Measurements from ENCODE around the gene PPP6R2. TPM values are rescaled to one million over a fixed set of nuclear protein-coding genes. Genes with fewer than 3 reads are reported as not detected.

PPP6R2 gene, protein sequence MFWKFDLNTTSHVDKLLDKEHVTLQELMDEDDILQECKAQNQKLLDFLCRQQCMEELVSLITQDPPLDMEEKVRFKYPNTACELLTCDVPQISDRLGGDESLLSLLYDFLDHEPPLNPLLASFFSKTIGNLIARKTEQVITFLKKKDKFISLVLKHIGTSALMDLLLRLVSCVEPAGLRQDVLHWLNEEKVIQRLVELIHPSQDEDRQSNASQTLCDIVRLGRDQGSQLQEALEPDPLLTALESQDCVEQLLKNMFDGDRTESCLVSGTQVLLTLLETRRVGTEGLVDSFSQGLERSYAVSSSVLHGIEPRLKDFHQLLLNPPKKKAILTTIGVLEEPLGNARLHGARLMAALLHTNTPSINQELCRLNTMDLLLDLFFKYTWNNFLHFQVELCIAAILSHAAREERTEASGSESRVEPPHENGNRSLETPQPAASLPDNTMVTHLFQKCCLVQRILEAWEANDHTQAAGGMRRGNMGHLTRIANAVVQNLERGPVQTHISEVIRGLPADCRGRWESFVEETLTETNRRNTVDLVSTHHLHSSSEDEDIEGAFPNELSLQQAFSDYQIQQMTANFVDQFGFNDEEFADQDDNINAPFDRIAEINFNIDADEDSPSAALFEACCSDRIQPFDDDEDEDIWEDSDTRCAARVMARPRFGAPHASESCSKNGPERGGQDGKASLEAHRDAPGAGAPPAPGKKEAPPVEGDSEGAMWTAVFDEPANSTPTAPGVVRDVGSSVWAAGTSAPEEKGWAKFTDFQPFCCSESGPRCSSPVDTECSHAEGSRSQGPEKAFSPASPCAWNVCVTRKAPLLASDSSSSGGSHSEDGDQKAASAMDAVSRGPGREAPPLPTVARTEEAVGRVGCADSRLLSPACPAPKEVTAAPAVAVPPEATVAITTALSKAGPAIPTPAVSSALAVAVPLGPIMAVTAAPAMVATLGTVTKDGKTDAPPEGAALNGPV
- total RNA-seq (100 to 1,000 TPM in 1 of 5 donors, 10 to 100 TPM in 4; 71.2 to 105 (median 96.8) TPM), total RNA-seq (70.9 to 225 (median 130) reads per million in 29 experiments)
- total RNA-seq (2013), result 54.8 TPM

DNA sequence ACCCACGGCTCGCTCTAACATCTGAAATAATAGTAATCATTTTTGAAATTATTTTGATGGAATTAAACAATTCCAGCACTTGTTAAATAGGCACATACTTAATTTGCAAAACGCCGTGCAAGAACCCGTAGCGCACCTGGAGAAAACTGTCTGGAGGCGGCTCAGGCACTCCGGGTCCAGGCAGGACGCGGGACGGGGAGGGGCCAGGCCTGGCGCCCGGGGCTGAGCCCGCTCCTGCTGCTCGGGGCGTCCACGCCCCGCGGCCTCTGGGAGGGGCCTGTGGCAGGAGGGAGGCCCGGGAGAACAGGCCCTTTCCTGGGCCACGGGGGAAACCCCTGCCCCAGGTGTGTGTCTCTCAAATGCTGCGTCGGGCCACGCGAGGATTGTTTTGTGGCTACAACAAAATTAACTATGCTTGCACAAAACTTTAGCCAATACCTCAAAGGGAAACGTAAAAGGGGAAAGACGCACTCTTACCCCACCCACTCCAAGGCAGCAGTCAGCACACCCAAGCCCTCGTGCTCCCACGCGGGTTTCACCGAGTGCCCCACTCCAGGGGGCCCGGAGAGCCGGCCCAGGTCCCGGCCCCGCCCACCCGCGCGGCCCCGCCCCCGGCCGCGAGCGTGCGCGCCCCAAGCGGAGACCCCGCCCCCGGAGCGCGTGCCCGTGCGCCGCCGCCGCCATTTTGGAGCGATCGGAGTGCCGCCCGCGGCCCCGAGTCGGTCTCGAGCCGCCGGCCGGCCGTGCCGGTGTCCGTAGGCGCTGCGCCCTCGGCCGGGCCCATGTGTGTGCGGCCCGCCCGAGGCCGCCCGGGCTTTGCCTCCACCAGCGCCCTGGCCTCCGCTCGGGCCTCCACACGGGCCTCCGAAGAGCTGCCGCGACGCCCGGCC, at the start of gene PPP6R2:
PPP6R2 (plus strand) TSS at position 677 of the 890 bp plus-strand sequence. CDS start 50,582 bp downstream, outside the sequence.
- ChIA-PET POLR2A (no interaction called here), CTCF (interaction anchor here in 1 of 2 donors (0.6 to 1.4 kb wide), 6 partner anchors 11 to 278 kb away, joined by 3 to 4 read pairs (median 4); partner anchors contain the start of gene LMF2)
- Histone ChIP-seq H3K27ac (ENCODE audit: low read length) (peak within 1 kb of the TSS; percentile 80), H3K4me1 (ENCODE audit: control insufficient read depth in 1 of 2, extremely low read depth in 1 of 2, insufficient read depth in 2 of 2, low read length in 2 of 2) (peaks cover 2 to 37% of the 10 kb centered on the region in 2 experiments), H3K9me3 (no peaks in the 10 kb centered on the region), H3K36me3 (ENCODE audit: control insufficient read depth in 2 of 2, extremely low read depth in 1 of 2, insufficient read depth in 1 of 2, low read length in 1 of 2) (peaks cover 0 to 10% of the 10 kb centered on the region in 2 donors), H3K4me3 (ENCODE audit: control insufficient read depth in 1 of 2, extremely low read depth in 1 of 2, low read length in 1 of 2) (peak within 1 kb of the TSS; percentile 57 to 61), H3K27me3 (replicated peaks in 1 of 2; ENCODE audit: control insufficient read depth in 2 of 2, extremely low read depth in 1 of 2, insufficient read depth in 2 of 2, low read length in 1 of 2) (no peaks in the 10 kb centered on the region)
- H3K4me1 Mint-ChIP-seq, result peaks cover 0 to 14% (median 11%) of the 10 kb centered on the region in 3 donors
- peak; percentile 73 to 93 (median 84) for DNase-seq
- no peaks in the 10 kb centered on the region for H3K36me3 Mint-ChIP-seq
- under 1% methylated on average over 70 of the region's 87 CpGs for WGBS (ENCODE audit: insufficient coverage)
- H3K4me3 Mint-ChIP-seq, result peak within 1 kb of the TSS; percentile 82 to 86 (median 84)
- no peaks in the 10 kb centered on the region for H3K9me3 Mint-ChIP-seq
- H3K27me3 Mint-ChIP-seq, result no peaks in the 10 kb centered on the region
- H3K27ac Mint-ChIP-seq, result peak within 1 kb of the TSS; percentile 86 to 90
- peak; percentile 78 to 87 (median 82) for ATAC-seq (replicated peaks in 1 of 4)

DNA sequence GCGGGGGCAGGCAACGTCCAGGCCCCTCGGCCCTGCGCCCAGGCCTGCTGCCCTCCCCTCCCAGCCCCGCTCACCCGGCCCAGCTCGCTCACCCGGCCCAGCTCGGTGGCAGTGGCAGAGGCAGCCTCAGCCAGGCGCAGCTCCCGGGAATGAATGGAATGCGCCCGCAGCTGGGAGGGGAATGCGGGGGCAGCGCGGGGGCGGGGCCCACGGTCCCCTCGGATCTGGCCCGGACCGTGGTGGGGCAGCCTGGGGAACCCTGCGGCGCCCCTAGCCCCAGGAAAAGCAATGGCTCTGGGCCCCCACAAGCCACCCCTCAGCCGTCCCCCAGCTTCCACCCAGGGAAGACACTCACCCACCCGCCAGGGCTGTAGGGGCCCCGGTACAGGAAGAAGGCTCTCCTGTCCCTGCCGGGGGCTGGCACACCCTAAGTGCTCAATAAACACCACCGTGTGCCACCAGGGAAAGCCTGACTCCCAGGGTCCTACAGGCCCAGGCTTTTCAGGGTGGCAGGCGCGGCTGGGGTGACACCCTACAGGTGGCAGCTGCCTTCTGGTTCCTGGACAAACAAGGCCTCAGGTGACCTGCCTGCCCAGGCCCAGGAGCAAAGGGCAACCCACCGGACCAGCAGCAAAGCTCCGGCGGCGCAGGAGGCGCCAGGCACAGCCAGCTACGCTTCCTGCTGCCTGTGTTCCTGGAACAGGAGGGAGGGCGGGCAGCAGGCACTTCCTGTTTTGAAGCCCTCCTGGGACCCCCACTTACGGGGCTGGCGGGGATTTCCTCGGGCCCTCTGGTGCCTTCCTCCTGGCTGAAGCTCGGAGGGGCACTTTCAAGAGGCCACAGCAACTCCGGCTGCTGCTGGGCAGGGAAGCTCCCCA, 49.4 kb upstream of the PPP6R2 start:
- Histone ChIP-seq H3K4me1 (ENCODE audit: control insufficient read depth in 1 of 2, extremely low read depth in 1 of 2, insufficient read depth in 2 of 2, low read length in 2 of 2) (peaks cover 0 to 22% of the 10 kb centered on the region in 2 experiments), H3K9me3 (no peaks in the 10 kb centered on the region), H3K27ac (ENCODE audit: low read length) (no peak overlapping the region), H3K4me3 (ENCODE audit: control insufficient read depth in 1 of 2, extremely low read depth in 1 of 2, low read length in 1 of 2) (no peak overlapping the region), H3K36me3 (ENCODE audit: control insufficient read depth in 2 of 2, extremely low read depth in 1 of 2, insufficient read depth in 1 of 2, low read length in 1 of 2) (no peaks in the 10 kb centered on the region), H3K27me3 (replicated peaks in 1 of 2; ENCODE audit: control insufficient read depth in 2 of 2, extremely low read depth in 1 of 2, insufficient read depth in 2 of 2, low read length in 1 of 2) (peaks cover 0 to 65% of the 10 kb centered on the region in 2 experiments)
- H3K4me3 Mint-ChIP-seq, result peak overlapping the region in 1 of 3 donors; percentile 9
- 27% methylated on average over 40 of the region's 42 CpGs for WGBS (ENCODE audit: insufficient coverage)
- ATAC-seq (replicated peaks in 1 of 4) (peak; percentile 11 to 48 (median 28)), DNase-seq (no peak)
- no peaks in the 10 kb centered on the region for H3K9me3 Mint-ChIP-seq
- ChIA-PET CTCF (no interaction called here), POLR2A (no interaction called here)
- H3K27me3 Mint-ChIP-seq, result peaks cover 23 to 34% of the 10 kb centered on the region in 2 donors
- H3K36me3 Mint-ChIP-seq, result no peaks in the 10 kb centered on the region
- H3K4me1 Mint-ChIP-seq, result peaks cover 6% of the 10 kb centered on the region in 3 donors
- H3K27ac Mint-ChIP-seq, result no peak overlapping the region

DNA sequence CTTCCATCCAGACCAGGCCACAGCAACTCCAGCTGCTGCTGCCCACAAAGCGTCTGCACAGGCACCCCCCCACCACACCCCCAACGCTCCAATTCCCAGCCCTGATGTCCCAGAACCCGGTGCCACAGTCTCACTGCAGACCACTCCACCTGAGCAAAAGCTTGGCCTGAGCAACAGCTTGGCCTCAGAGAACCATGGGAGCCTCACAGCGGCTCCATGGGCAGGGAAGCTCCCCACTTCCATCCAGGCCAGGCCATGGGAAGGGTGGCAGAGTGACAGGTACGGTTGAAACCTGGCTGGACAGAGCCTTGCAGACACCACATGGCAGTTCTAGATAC, 48.8 kb upstream of the PPP6R2 start:
- H3K36me3 ChIP-seq (ENCODE audit: control insufficient read depth in 2 of 2, extremely low read depth in 1 of 2, insufficient read depth in 1 of 2, low read length in 1 of 2), result no peaks in the 10 kb centered on the region
- no peak for DNase-seq
- H3K4me1 ChIP-seq (ENCODE audit: control insufficient read depth in 1 of 2, extremely low read depth in 1 of 2, insufficient read depth in 2 of 2, low read length in 2 of 2), result peaks cover 0 to 22% of the 10 kb centered on the region in 2 experiments
- 21% methylated on average over 3 of the region's 5 CpGs for WGBS (ENCODE audit: insufficient coverage)
- peak overlapping the region in 1 of 3 donors; percentile 9 for H3K4me3 Mint-ChIP-seq
- peaks cover 23 to 33% of the 10 kb centered on the region in 2 donors for H3K27me3 Mint-ChIP-seq
- H3K27ac ChIP-seq (ENCODE audit: low read length), result no peak overlapping the region
- no peaks in the 10 kb centered on the region for H3K9me3 Mint-ChIP-seq
- POLR2A ChIA-PET, result no interaction called here
- CTCF ChIA-PET, result no interaction called here
- no peak overlapping the region for H3K27ac Mint-ChIP-seq
- ATAC-seq (replicated peaks in 1 of 4), result no peak
- no peaks in the 10 kb centered on the region for H3K36me3 Mint-ChIP-seq
- no peak overlapping the region for H3K4me3 ChIP-seq (ENCODE audit: control insufficient read depth in 1 of 2, extremely low read depth in 1 of 2, low read length in 1 of 2)
- H3K4me1 Mint-ChIP-seq, result peaks cover 6% of the 10 kb centered on the region in 3 donors
- H3K27me3 ChIP-seq (replicated peaks in 1 of 2; ENCODE audit: control insufficient read depth in 2 of 2, extremely low read depth in 1 of 2, insufficient read depth in 2 of 2, low read length in 1 of 2), result peaks cover 0 to 69% of the 10 kb centered on the region in 2 experiments
- no peaks in the 10 kb centered on the region for H3K9me3 ChIP-seq

DNA sequence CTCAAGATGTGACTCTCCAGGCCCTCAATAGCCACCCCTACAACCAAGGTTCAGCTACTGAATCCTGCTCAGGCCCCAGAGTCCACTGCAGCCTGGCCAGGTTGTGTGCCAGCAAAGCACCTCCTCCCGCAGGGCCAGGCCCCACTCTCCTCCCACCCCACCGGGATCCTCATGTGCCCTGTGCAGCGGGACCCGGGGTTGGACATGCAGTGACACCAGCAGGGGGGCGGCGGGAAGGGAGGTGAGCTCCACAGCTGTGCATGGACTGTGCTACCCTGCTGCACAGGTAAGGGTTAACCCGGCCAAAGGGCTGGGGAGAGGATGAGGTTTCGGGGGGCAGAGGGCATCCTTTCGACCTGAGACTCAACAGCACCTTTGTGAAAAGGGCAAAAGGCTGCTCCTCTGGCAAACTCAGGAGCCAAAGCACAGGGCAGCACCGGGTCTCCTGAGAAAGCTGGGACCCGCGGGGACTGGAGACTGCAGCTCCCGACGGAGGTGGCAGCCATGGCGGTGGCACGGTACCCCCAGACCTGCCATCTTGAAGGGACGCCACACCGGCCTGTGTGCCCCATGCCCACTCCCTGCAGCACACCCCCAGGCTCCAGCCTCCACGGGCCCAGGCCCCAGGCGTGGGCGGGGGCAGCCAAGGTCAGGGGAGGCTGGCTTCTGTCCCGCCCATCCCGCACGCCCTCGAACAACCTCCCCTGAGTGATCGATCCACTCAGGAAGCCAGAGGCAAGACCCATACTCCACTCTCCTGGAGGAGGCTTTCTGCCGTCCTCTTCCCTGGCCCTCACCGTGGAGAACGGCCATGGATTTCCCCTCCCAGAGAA, 46.3 kb upstream of the PPP6R2 start:
- no peaks in the 10 kb centered on the region for H3K9me3 Mint-ChIP-seq
- Histone ChIP-seq H3K27me3 (replicated peaks in 1 of 2; ENCODE audit: control insufficient read depth in 2 of 2, extremely low read depth in 1 of 2, insufficient read depth in 2 of 2, low read length in 1 of 2) (peaks cover 0 to 59% of the 10 kb centered on the region in 2 experiments), H3K4me3 (ENCODE audit: control insufficient read depth in 1 of 2, extremely low read depth in 1 of 2, low read length in 1 of 2) (no peak overlapping the region), H3K27ac (ENCODE audit: low read length) (no peak overlapping the region), H3K4me1 (ENCODE audit: control insufficient read depth in 1 of 2, extremely low read depth in 1 of 2, insufficient read depth in 2 of 2, low read length in 2 of 2) (peaks cover 0 to 19% of the 10 kb centered on the region in 2 experiments), H3K9me3 (no peaks in the 10 kb centered on the region), H3K36me3 (ENCODE audit: control insufficient read depth in 2 of 2, extremely low read depth in 1 of 2, insufficient read depth in 1 of 2, low read length in 1 of 2) (no peaks in the 10 kb centered on the region)
- CTCF ChIA-PET, result no interaction called here
- POLR2A ChIA-PET, result no interaction called here
- no peak overlapping the region for H3K4me3 Mint-ChIP-seq
- DNase-seq (no peak), ATAC-seq (replicated peaks in 1 of 4) (no peak)
- WGBS (ENCODE audit: insufficient coverage), result 88% methylated on average over 24 of the region's 29 CpGs
- peaks cover 6% of the 10 kb centered on the region in 3 donors for H3K4me1 Mint-ChIP-seq
- H3K36me3 Mint-ChIP-seq, result no peaks in the 10 kb centered on the region
- no peak overlapping the region for H3K27ac Mint-ChIP-seq
- peaks cover 16 to 31% of the 10 kb centered on the region in 2 donors for H3K27me3 Mint-ChIP-seq

Measured in T-cell (primary cell).